Dermis microvascular lymphatic vessel endothelial cell (primary cell): ENCODE measurements around the gene SOS2. TPM values are rescaled to one million over a fixed set of nuclear protein-coding genes. Genes with fewer than 3 reads are reported as not detected.

Source experiments
- DNase-seq, 2 donors: peaks; one replicate each; pipeline versions ENCODE4 v3.0.0 to v3.0.0-alpha.2; 2010; ENCODE audit warnings: low read depth in 2 of 2
- total RNA-seq: library from RNA; depleted of rRNA; stranded (reverse); fragments of >200 nt; gene quantifications from 2 replicates; pipeline ENCODE4 v1.2.1, GENCODE V29; 2014

The SOS2 gene
- 19.4 and 26.8 TPM in 2 replicates for total RNA-seq

DNA sequence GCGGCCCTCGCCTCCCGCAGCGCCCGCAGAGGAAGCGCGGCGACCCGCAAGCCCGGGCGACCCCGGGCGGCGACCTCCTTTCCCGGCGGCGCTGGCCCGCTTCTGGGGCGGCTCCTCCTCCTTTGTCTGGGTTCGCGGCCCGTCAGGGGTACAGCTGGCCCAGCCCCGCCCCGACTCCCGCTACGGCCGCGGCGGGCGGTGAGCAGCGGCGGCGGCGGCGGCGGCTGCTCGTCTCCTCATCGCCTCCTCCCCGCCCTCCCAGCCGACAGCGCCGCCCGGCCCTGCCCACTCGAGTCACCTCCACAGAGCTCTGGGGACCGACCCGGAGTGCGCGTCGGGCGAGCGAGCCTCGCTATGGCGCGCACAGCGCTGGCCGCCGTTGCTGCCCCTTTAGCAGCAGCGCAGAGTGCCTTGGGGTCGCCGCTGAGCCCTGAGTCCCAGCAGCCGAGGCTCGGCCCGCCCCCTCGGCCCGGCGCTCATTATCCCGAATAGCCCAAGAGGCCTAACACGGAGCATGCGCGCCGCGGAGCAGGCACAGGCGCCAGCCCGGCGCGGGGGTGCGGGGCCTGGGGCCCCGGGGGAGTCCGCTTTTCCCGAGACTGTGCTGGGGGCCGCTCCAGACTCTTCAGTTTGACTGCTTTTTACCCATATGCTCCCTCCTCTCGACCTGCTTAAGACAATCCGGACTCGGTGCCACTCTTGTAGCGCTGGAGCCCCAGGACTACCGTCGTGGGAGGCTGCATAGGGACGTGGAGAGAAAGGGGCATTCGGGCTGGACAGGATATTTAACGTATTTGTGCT is at the start of gene SOS2:
TSS of gene SOS2 (minus strand) at position 104 of the 801 bp plus-strand sequence. CDS start 295 bp downstream, outside the sequence.
- peak; percentile 54 to 87 for DNase-seq

DNA sequence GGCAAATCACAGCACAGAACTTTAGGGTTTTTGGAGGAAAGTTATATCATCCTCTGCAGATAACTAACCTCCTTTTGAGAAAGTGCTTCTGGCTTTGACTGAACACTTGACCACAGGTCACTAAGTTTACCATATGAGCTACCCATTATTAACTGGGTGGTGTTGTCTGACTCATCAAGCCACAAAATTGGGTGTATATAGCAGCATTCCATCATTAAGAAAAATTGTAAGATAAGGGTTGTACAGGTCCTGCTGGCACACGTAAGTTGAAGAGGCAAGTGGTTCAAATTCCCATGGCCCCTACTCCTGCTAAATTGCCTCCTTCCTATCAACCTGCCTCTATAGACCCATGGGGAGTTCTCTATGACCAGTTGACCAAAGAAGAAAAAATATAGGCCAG is 41.1 kb upstream of the SOS2 start:
- DNase-seq = no peak

GRCh38 chr14:50270932-50271331 is 39.6 kb upstream of the SOS2 start:
- no peak for DNase-seq

- no peak for DNase-seq
Observed at GRCh38 chr14:50265029-50265428, 33.7 kb upstream of the SOS2 start.

DNA sequence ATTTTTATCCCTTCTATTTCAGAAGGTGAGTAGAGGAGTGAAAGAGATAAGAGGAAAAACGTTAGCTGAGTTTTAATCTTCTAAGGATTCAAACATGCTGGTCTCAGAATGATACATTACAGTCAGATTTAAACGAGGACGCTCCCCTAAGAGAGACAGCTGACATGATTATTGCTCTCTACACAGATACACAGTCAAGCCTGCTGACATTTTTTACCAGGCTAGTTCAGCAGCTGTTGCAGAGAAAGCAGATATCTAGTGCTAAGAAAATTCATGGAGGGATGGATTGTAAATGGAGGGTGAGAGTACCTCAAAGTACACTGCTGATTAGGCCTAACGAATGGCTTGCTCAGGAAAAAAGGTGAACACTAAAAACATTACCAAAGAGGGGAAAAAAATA is 31.9 kb upstream of the SOS2 start:
- DNase-seq = no peak

GRCh38 chr14:50262865-50263264 is 31.5 kb upstream of the SOS2 start:
- no peak for DNase-seq

DNA sequence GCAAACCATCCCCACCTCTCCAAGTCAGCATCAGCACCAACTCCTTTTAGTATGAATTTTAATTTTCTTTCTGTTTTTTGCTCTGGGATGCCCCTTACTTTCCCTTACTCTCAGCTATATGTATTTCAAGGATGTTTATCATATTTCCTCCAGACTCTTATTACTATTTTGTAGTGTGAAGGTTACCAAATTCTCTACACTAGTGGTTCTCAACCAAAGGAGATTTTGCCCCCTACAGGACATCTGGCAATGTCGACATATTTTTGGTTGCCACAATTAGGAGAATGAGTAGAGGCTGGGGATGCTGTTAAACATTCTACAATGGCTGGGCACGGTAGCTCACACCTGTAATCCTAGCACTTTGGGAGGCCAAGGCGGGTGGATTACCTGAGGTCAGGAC is 29.1 kb upstream of the SOS2 start:
- peak; percentile 21 to 49 for DNase-seq

DNA sequence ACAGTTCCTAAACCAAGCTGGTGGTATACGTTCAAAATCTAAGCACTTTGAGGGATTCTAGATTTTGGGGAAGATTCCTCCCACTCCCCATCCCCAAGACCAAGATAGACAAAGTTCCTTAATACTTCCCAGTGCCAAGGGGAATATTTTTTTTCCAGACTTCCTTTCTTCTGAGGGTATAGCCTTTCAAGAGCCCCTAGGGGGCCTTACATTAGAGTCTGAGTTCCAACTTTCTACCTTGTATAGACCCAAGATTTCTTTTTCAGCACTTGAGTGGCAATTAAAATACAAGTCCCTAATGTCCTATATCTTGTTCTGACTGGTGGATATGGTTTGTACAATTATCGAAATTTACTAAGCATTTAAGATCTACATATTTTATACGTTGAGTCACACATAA is 28.7 kb upstream of the SOS2 start:
- DNase-seq = no peak

DNA sequence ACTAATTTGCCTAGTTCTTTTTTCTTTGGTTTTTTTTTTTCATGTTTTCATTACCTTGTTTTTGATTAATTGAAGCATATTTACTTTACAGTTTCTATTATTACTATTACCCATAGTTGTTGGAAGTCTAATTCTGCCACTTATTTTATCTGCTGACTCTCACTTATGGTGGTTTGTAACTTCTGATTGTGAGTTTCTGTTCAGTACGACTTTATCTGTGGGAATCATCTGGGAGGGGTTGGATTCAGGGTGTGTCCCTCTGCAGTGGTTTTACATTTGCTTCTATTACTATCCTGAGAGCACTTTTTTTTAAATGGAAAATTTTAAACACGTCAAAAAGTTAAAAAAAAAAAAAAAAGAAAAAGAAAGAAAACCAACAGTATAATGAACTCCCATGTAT is 26.4 kb upstream of the SOS2 start:
- no peak for DNase-seq

DNA sequence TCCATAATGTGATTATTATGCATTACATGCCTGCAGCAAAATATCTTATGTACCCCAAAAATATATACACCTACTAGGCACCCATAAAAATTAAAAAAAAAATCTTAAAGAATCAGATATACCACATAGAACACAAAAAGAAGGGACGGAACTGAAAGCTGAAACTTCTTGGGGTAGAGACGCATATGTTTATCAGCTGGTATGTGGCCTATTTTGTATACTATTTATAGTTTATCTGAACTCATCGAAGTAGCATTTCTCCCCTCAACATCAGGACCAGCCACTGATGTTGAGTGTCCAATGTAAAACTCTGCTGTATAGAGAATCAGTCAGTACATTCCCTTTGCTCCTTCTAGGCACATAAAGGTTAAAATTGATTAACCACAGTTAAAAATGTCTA is 22.9 kb upstream of the SOS2 start:
- DNase-seq = no peak

- DNase-seq = no peak
Observed at GRCh38 chr14:50249136-50249775, 17.9 kb upstream of the SOS2 start.

DNA sequence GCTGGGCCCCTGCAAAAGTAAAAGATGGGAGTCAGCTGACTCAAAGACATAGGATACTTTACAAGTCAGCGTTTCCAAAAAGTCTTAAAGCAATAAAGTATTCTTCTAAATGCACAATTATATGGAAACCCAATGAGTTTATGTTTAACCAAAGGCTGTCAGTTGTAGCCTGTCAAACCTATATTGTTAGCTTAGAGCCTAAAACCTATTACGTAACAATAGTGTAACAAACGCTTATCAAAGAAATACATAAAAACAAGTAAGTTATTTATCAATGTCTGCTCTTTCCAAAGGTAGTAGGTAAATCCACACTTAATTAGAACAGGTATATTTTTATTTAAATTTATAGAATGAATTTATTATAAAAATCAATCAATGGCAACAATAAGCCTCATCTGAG is 15.9 kb upstream of the SOS2 start:
- no peak for DNase-seq

GRCh38 chr14:50242566-50243310 is 11.4 kb upstream of the SOS2 start:
- DNase-seq = no peak

DNA sequence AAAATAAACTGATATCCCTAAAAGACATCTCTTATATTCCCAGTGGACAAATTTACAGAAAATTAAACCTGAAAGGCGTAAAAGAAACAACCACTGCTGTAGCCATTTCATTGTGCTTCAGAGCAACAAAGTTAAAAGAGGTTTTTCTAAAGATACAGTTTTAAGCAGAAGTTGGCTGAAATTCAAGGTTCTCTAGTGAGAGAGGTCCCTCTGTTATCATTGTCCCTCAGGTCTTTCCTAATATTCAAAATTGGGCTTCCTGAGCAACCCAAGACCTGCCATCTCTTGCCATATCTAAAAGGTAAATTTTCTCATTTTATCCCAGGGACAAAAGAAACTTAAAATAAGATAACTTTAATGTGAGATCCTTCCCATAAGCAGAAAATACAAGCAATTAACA is 10.7 kb upstream of the SOS2 start:
- DNase-seq = no peak

GRCh38 chr14:50237427-50237826 is 6.0 kb upstream of the SOS2 start:
- DNase-seq = no peak

- DNase-seq = no peak
Observed at GRCh38 chr14:50233951-50234250, 2.5 kb upstream of the SOS2 start.

DNA sequence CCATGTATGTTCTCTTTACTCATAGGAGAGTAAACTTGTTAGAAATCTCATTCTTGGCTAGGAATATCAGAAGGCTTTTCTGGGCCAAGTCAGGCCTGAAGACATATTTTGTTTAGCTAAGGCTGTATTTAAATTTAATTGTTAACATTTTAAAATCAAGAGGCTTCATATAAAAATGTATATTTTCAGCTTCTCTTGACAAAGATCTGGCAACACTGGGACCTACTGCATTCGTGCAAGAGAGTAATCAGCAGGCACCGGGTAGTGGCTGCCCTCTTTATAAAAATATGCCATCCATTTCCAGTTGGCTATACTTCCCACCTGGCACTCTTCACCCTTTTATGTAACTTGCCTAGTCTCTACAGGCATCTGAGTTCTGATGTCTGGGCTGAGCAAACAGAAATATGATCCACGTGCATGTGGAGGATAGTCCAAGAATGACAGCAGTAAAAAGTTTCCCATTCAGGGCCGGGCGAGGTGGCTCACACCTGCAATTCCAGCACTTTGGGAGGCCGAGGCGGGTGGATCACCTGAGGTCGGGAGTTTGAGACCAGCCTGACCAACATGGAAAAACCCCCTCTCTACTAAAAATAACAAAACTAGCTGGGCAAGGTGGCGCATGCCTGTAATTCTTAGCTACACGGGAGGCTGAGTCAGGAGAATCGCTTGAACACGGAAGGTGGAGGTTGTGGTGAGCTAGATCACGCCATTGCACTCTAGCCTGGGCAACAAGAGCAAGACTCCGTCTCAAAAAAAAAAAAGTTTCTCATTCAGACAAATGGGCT is 2.0 kb upstream of the SOS2 start:
- DNase-seq = no peak

DNA sequence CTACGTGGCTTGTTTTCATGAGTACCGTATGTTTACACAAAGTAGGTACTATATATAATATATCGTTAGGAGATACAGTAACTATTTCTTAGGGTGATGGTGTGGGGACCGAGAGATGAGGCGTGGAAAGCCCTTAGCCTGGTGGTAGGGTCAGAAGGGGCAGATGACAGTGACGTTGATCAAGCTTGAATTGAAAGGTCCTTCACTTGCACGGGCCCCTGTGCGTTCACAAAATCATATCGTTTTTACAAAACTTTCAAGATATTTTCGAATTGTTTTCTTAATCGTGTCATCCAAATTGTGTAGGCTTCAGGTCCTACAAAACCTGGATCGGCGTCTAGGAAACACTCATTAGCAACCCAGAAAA is 881 bp upstream of the SOS2 start:
- no peak for DNase-seq

DNA sequence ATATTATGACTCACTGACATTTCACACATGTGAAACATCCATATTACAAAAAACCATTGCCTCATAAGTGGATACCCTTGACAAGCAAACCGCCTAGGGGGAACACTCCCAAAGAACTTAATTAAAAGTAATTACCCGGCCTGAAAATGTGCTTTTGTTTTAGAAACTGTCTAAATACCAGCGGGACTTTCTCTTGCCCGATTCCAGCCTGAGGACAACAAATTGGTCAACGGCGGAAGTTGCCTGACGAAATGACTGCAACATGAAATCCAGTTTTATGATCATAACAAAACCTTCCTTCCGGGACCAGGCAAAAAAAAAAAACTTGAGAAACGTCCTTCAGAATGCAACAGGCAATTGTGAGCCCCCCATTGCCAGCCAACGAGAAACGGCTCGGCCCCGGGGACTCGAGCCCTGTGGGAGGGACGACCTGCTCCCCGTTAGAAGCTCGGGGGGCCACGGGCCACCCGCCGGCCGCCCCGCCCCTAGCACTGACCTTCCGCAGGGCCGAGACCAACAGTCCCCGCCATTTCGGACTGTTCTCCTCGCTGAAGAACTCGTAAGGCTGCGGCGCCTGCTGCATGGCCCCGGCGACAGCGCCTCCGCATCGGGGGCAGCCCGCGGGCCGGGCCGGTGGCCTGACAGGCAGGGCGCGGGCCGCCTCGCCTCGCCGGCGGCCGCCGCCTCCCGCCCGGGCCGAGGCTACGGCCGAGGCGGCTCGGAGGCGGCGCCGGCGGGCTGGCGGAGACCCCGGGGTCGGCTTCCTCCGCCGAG is 490 bp downstream of the SOS2 start:
- peak; percentile 71 to 73 for DNase-seq

DNA sequence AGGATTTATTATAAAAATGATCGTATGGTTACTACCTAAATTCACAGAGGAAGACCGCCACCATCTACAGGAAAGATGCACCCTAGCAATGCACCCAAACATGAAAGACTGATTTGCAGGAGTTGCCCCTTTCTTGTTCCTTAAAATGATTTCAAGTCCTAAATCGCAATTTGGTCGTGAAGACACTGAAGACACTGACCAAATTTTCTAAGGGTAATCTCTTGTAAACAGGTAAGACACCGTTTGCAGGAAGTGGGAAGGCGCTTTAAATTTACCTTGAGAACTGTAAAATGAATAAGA is 1.0 kb downstream of the SOS2 start:
- peak in 1 of 2 donors; percentile 1 for DNase-seq

DNA sequence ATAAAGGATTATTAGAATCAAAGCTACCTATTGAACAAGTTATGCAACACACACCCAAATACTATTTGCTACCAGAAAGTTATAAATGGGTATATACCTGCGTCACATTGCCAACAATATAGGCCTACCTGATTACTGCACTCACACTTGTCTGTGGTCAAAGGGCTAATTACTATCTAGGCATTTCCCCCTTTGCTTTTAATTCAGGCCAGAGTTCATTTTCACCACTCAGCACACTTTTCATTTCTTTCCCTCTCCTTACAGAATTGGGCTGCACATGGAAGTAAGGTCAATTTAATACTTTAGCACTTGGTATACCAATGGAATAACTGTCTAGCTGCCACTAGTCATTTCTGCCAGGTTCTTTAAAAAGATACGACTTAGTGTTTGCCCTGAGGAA is 1.7 kb downstream of the SOS2 start:
- no peak for DNase-seq
